Activated T-cell treated with anti-CD3 and anti-CD28 coated beads, Interleukin-2, amount 50 U/mL, for 48 hours (primary cell): ENCODE measurements around the gene NOS1AP.
A peak's percentile ranks its signal among the peaks of the same experiment; 100 is the strongest.
"Not testable (repeated sequence)": the region's sequence is repeated elsewhere in the genome, so short reads cannot be mapped to it uniquely, and the experiment has no call there.

ENCODE experiments used
- DNase-seq, 2 experiments: peaks; one replicate each; pipeline ENCODE4 v3.0.0-alpha.2; 2020

Gene NOS1AP

GRCh38 chr1:162060314-162060713 is 9.2 kb upstream of the NOS1AP start:
- DNase-seq: no peak

- DNase-seq: no peak
These were observed 6.9 kb upstream of the NOS1AP start for GRCh38 chr1:162062542-162063015.

- no peak for DNase-seq
These were observed 4.5 kb upstream of the NOS1AP start for GRCh38 chr1:162065016-162065415.

GRCh38 chr1:162066836-162067235 is 2.7 kb upstream of the NOS1AP start:
- DNase-seq: not testable (repeated sequence)

GRCh38 chr1:162067466-162067865 is 2.0 kb upstream of the NOS1AP start:
- no peak for DNase-seq

GRCh38 chr1:162068301-162068700 is 1.2 kb upstream of the NOS1AP start:
- no peak for DNase-seq

- peak in 1 of 2 experiments; percentile 35 for DNase-seq
These were observed 730 bp downstream of the NOS1AP start for GRCh38 chr1:162070094-162070748.

- peak in 1 of 2 experiments; percentile 18 for DNase-seq
These were observed 1.3 kb downstream of the NOS1AP start for GRCh38 chr1:162070825-162071224.

- DNase-seq: no peak
These were observed 3.2 kb downstream of the NOS1AP start for GRCh38 chr1:162072740-162073139.

GRCh38 chr1:162074276-162075005 is 5.0 kb downstream of the NOS1AP start:
- no peak for DNase-seq

- DNase-seq: no peak
These were observed 6.4 kb downstream of the NOS1AP start for GRCh38 chr1:162075862-162076261.

GRCh38 chr1:162077648-162078299 is 8.3 kb downstream of the NOS1AP start:
- no peak for DNase-seq

- no peak for DNase-seq
These were observed 9.5 kb downstream of the NOS1AP start for GRCh38 chr1:162079030-162079429.

- no peak for DNase-seq
These were observed 11.1 kb downstream of the NOS1AP start for GRCh38 chr1:162080472-162081015.

GRCh38 chr1:162081316-162081715 is 11.8 kb downstream of the NOS1AP start:
- no peak for DNase-seq

- DNase-seq: not testable (repeated sequence)
These were observed 12.6 kb downstream of the NOS1AP start for GRCh38 chr1:162082080-162082479.

GRCh38 chr1:162083273-162083672 is 13.8 kb downstream of the NOS1AP start:
- DNase-seq: no peak

GRCh38 chr1:162085991-162086390 is 16.5 kb downstream of the NOS1AP start:
- DNase-seq: no peak

GRCh38 chr1:162087111-162087510 is 17.6 kb downstream of the NOS1AP start:
- DNase-seq: no peak

GRCh38 chr1:162087574-162087973 is 18.1 kb downstream of the NOS1AP start:
- DNase-seq: no peak

GRCh38 chr1:162088281-162088969 is 18.9 kb downstream of the NOS1AP start:
- DNase-seq: no peak

GRCh38 chr1:162089748-162090147 is 20.3 kb downstream of the NOS1AP start:
- no peak for DNase-seq

GRCh38 chr1:162090378-162090777 is 20.9 kb downstream of the NOS1AP start:
- no peak for DNase-seq
